Activated T-helper 1 cell treated with anti-CD3 and anti-CD28 coated beads, Interleukin-12 subunit alpha, Interleukin-12 subunit beta, Interleukin-2, Interleukin-4 antibody, amounts not matched to agents 30 ng/mL and 10 ng/mL and 1 ng/mL, durations not matched to agents 14 hours and 24 hours and 36 hours (primary cell): ENCODE results near the gene EXT2. TPM values are rescaled to one million over a fixed set of nuclear protein-coding genes. Genes with fewer than 3 reads are reported as not detected.

ENCODE experiments used
- DNase-seq: peaks from one replicate; pipeline ENCODE4 v3.0.0; 2021; ENCODE audit warnings: low spot score
- H3K27ac Mint-ChIP-seq: one replicate; pipeline ENCODE4 v1.8.0; 2021; ENCODE audit warnings: mild to moderate bottlenecking, mixed read lengths
- H3K27me3 Mint-ChIP-seq: one replicate; pipeline ENCODE4 v1.8.0; 2022; ENCODE audit warnings: mild to moderate bottlenecking, moderate library complexity, mixed read lengths; ENCODE audit not compliant: insufficient read depth
- H3K36me3 Mint-ChIP-seq: one replicate; pipeline ENCODE4 v1.8.0; 2021; ENCODE audit warnings: low read depth, mixed read lengths
- H3K4me1 Mint-ChIP-seq: one replicate; pipeline ENCODE4 v1.8.0; 2021; ENCODE audit warnings: low read depth, mixed read lengths
- H3K4me3 Mint-ChIP-seq: one replicate; pipeline ENCODE4 v1.8.0; 2021; ENCODE audit warnings: mild to moderate bottlenecking, moderate library complexity, mixed read lengths
- H3K9me3 Mint-ChIP-seq: one replicate; pipeline ENCODE4 v1.8.0; 2021; ENCODE audit warnings: mixed read lengths
- intact Hi-C: fragments of 100-400 bp; cut with micrococcal nuclease; formaldehyde crosslinking; loops from one replicate; pipeline ENCODE4 v1.15.1; 2024
- total RNA-seq: library from RNA; stranded (reverse); gene quantifications from 2 replicates; pipeline ENCODE4 v1.2.3, GENCODE V29; 2022

EXT2 gene
- total RNA-seq, 1 donor from 2014 or later = 35.6 TPM

DNA sequence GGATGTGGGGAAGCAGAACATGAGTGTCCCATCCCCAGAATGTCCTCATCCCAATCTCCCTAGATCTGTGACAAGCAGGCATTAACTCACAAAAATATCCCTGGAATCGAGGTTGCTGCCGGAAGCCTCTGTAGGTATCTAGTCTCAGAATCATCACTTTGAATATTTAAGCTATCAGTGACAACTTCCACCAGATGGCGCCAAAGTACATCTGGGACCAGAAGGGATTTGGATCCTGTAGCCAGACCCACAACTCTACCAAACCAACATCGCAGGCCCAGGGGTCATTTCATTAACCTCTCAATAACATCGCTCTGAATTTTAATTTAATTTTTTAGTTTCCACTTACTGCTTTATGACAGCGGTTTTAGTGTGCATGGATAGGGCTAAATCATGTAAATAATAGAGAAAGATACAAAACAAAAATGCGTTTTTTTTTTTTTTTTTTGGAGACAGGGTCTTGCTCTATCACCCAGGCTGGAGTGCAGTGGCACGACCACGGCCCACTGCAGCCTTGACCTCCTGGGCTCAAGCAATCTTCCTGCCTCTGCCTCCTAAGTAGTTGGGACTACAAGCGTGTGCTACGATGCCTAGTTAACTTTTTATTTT lies 1.1 kb upstream of the EXT2 start:
- peak; percentile 65 for DNase-seq
- peak overlapping the region; percentile 10 for H3K27ac Mint-ChIP-seq

GRCh38 chr11:44096360-44097185 lies 1.1 kb downstream of the EXT2 start:
- Mint-ChIP-seq H3K4me1 (peaks cover 30% of the 10 kb centered on the region), H3K36me3 (peaks cover 8% of the 10 kb centered on the region), H3K4me3 (peak overlapping the region; percentile 87), H3K27me3 (no peaks in the 10 kb centered on the region), H3K27ac (no peak overlapping the region), H3K9me3 (no peaks in the 10 kb centered on the region)
- DNase-seq = no peak
- intact Hi-C loops = loop anchor here (10.0 kb wide), 1 partner anchor 858 kb away; the partner anchor contains the start of gene TP53I11

More for the DNA sequence above, 1.1 kb upstream of the EXT2 start:
- Mint-ChIP-seq H3K4me3 (peak overlapping the region; percentile 69), H3K9me3 (no peaks in the 10 kb centered on the region), H3K36me3 (peaks cover 4% of the 10 kb centered on the region), H3K4me1 (peaks cover 30% of the 10 kb centered on the region), H3K27me3 (no peaks in the 10 kb centered on the region)
- intact Hi-C loops = loop anchor here (1.0 to 10.0 kb wide), 8 partner anchors 16 to 860 kb away; partner anchors contain the start of genes ACCS, API5, C11orf96 and TP53I11

DNA sequence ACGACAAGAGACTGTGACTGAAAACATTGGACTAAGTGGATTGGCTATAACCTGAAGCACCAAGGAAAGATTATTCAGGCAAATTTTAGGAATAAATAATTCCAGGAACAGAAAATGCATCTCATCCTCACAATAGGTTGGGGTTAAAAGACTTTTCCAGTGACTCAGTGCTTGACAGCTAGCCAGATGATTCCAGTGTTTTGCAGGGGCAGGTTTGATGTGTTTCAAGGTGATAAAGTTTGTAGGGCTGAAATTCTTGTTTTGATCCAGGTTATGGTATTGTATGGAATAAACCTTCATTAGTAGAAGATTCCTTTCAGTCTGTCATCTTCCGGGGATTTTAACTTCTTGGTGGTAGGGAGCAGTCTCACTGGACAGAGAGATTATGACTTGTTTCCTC lies 2.3 kb downstream of the EXT2 start:
- Mint-ChIP-seq H3K36me3 (peaks cover 8% of the 10 kb centered on the region), H3K27me3 (no peaks in the 10 kb centered on the region), H3K9me3 (no peaks in the 10 kb centered on the region), H3K4me1 (peaks cover 30% of the 10 kb centered on the region), H3K27ac (no peak overlapping the region), H3K4me3 (no peak overlapping the region)
- intact Hi-C loops = loop anchor here (10.0 kb wide), 1 partner anchor 857 kb away; the partner anchor contains the start of gene TP53I11
- DNase-seq = no peak

DNA sequence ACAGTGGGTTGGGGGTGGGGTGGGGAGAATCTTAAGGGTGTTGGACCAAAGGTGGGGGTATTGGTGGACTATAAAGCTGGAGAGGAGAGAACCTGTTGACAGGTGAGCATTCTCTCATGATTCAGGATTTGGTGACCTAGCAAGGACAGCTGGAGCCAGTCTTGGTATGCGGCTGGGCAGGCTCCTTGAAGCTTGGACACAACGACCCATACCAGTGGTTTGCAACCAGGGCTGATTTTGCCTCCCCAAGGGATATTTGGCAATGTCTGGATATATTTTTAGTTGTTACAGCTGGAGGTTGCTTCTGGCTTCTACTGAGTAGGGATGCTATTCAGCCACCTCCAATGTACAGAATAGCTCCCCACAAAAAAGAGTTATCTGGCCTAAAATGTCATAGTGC lies 5.6 kb downstream of the EXT2 start:
- Mint-ChIP-seq H3K4me3 (no peak overlapping the region), H3K36me3 (peaks cover 12% of the 10 kb centered on the region), H3K27me3 (no peaks in the 10 kb centered on the region), H3K4me1 (peaks cover 15% of the 10 kb centered on the region), H3K9me3 (no peaks in the 10 kb centered on the region), H3K27ac (no peak overlapping the region)
- DNase-seq = no peak
- intact Hi-C loops = no loop called here

DNA sequence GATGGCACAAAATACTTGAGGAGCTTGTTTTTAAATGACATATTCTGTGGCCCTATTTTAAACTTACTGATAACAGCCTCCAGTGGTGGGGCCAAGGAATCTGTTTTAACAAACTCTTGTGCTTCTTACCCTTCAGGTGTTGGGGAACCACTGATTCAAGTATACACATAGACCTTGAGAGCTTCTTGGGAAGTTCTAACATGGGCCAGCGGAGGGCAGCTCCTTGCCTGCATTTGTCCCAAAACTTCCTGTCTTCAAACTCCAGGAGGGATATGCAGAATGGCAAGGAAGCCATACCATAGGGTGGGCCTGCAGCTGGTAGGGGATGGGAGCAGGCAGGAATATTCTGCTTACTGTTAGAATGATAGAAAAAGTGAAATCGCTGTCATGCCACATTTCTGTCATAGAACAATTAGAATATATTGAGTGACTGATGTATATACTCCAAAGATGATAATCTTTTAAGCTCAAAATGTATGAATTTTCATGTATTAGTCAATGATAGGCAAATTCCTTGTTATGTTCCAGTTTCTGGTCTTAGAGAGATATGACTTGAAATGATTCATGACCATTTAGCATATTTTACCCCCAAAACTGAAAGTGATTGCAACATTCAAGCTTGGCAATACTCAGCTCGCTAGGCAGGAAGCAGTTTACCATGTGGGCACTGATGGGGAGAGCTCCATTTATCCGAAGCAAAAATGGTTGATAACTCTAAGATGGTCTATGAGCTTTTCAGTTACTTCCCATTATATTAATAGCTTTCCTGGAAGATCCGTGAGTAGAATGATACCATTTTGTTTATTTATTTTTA lies 9.2 kb downstream of the EXT2 start:
- H3K36me3 Mint-ChIP-seq = peaks cover 12% of the 10 kb centered on the region
- DNase-seq = no peak
- no peak overlapping the region for H3K27ac Mint-ChIP-seq

GRCh38 chr11:44108260-44108659 lies 12.8 kb downstream of the EXT2 start:
- Mint-ChIP-seq H3K4me3 (no peak overlapping the region), H3K4me1 (peaks cover 17% of the 10 kb centered on the region), H3K36me3 (peaks cover 19% of the 10 kb centered on the region), H3K9me3 (no peaks in the 10 kb centered on the region), H3K27ac (no peak overlapping the region), H3K27me3 (no peaks in the 10 kb centered on the region)
- intact Hi-C loops = no loop called here
- DNase-seq = no peak

More for the DNA sequence above, 9.2 kb downstream of the EXT2 start:
- Mint-ChIP-seq H3K9me3 (no peaks in the 10 kb centered on the region), H3K4me1 (no peaks in the 10 kb centered on the region), H3K4me3 (no peak overlapping the region), H3K27me3 (no peaks in the 10 kb centered on the region)
- intact Hi-C loops = no loop called here

DNA sequence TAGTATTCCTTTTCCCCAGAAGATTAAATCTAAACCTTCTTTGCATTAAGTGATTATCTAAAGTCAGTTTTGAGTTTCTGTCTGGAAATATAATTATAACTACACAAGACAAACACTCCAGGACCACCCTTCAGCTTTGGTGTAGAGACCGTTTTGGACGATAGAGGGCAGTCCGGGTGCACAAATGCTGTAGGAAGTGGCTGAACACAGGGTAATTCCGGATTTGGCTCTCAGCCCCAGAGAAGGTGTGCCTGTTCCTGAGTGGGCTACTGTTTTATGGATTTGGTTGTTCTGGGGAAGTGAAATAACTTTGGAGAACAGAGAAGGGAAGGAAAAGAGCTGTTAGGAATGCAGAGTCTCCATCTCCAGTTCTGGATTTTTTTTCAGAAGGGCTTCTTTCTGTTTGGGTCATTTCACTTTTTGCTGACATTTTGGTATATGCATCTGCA lies 14.8 kb downstream of the EXT2 start:
- peaks cover 25% of the 10 kb centered on the region for H3K36me3 Mint-ChIP-seq
- no peaks in the 10 kb centered on the region for H3K9me3 Mint-ChIP-seq
- intact Hi-C loops = loop anchor here (1.0 to 5.0 kb wide), 4 partner anchors 16 to 427 kb away; partner anchors contain the start of gene ALX4
- H3K4me1 Mint-ChIP-seq = peaks cover 19% of the 10 kb centered on the region
- no peaks in the 10 kb centered on the region for H3K27me3 Mint-ChIP-seq
- peak; percentile 45 for DNase-seq
- no peak overlapping the region for H3K4me3 Mint-ChIP-seq
- H3K27ac Mint-ChIP-seq = no peak overlapping the region

- Mint-ChIP-seq H3K4me3 (no peak overlapping the region), H3K27ac (no peak overlapping the region), H3K36me3 (peaks cover 33% of the 10 kb centered on the region), H3K9me3 (no peaks in the 10 kb centered on the region), H3K4me1 (peaks cover 19% of the 10 kb centered on the region), H3K27me3 (no peaks in the 10 kb centered on the region)
- intact Hi-C loops = loop anchor here (5.0 kb wide), 1 partner anchor 425 kb away; no protein-coding TSS in a partner anchor
- no peak for DNase-seq
Measured at GRCh38 chr11:44112091-44112821, 16.8 kb downstream of the EXT2 start.

GRCh38 chr11:44113018-44113417 lies 17.5 kb downstream of the EXT2 start:
- peaks cover 19% of the 10 kb centered on the region for H3K4me1 Mint-ChIP-seq
- H3K9me3 Mint-ChIP-seq = no peaks in the 10 kb centered on the region
- intact Hi-C loops = loop anchor here (5.0 kb wide), 1 partner anchor 424 kb away; no protein-coding TSS in a partner anchor
- DNase-seq = no peak
- no peaks in the 10 kb centered on the region for H3K27me3 Mint-ChIP-seq
- peaks cover 37% of the 10 kb centered on the region for H3K36me3 Mint-ChIP-seq
- H3K4me3 Mint-ChIP-seq = no peak overlapping the region
- H3K27ac Mint-ChIP-seq = no peak overlapping the region

GRCh38 chr11:44113572-44113971 lies 18.1 kb downstream of the EXT2 start:
- no peak overlapping the region for H3K27ac Mint-ChIP-seq
- H3K4me1 Mint-ChIP-seq = peaks cover 19% of the 10 kb centered on the region
- DNase-seq = no peak
- peaks cover 39% of the 10 kb centered on the region for H3K36me3 Mint-ChIP-seq
- no peaks in the 10 kb centered on the region for H3K9me3 Mint-ChIP-seq
- no peaks in the 10 kb centered on the region for H3K27me3 Mint-ChIP-seq
- no peak overlapping the region for H3K4me3 Mint-ChIP-seq
- intact Hi-C loops = loop anchor here (5.0 kb wide), 1 partner anchor 424 kb away; no protein-coding TSS in a partner anchor

DNA sequence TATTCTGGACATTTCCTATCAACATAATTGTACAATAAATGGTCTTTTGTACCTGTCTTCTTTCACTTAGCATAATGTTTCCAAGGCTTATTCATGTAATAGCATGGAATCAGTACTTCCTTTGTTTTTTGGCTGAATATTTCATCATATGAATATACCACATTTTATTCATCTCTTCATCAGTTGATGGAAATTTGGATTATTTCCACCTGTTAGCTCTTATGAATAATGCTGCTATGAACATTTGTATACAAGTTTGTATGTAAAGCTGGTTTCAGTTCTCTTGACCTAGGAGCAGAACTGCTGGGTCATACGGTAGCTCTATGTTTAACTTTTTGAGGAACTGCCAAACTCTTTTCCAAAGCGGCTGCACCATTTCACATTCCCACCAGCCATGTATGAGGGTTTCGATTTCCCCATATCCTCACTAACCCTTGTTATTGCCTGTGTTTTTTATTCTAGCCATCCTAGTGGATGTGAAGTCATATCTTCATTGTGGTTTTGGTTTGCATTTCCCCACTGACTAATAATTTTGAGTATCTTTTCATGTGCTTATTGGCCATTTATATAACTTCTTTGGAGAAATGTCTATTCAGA lies 20.9 kb downstream of the EXT2 start:
- H3K27ac Mint-ChIP-seq = no peak overlapping the region
- H3K9me3 Mint-ChIP-seq = no peaks in the 10 kb centered on the region
- no peaks in the 10 kb centered on the region for H3K27me3 Mint-ChIP-seq
- H3K4me1 Mint-ChIP-seq = peaks cover 10% of the 10 kb centered on the region
- H3K36me3 Mint-ChIP-seq = peaks cover 31% of the 10 kb centered on the region
- intact Hi-C loops = no loop called here
- DNase-seq = no peak
- H3K4me3 Mint-ChIP-seq = no peak overlapping the region

- Mint-ChIP-seq H3K4me3 (no peak overlapping the region), H3K36me3 (peaks cover 25% of the 10 kb centered on the region), H3K9me3 (no peaks in the 10 kb centered on the region), H3K27me3 (no peaks in the 10 kb centered on the region), H3K27ac (no peak overlapping the region), H3K4me1 (no peaks in the 10 kb centered on the region)
- no peak for DNase-seq
- intact Hi-C loops = no loop called here
Measured at GRCh38 chr11:44120169-44120568, 24.7 kb downstream of the EXT2 start.
